H1 (cell line): ENCODE data around the gene RFX1. TPM values are rescaled to one million over a fixed set of nuclear protein-coding genes. Genes with fewer than 3 reads are reported as not detected.
A peak's percentile ranks its signal among the peaks of the same experiment; 100 is the strongest.

Experiments
- CHD2 ChIP-seq: IDR thresholded peaks from 2 replicates; pipeline ENCODE4 v1.6.1; 2012; ENCODE audit warnings: low read length, improper control_type of control experiment
- CTCF ChIP-seq, 3 experiments: IDR thresholded peaks; 1 replicate in 2 of 3; 2 replicates in 1 of 3; pipeline versions ENCODE4 v1.5.1 to v1.6.1; 2011; ENCODE audit warnings: low read length in 3 of 3, mild to moderate bottlenecking in 3 of 3, inconsistent platforms in 2 of 3, low read depth in 1 of 3, moderate library complexity in 1 of 3; ENCODE audit not compliant: insufficient read depth in 1 of 3; ENCODE audit errors: control extremely low read depth in 1 of 3
- GTF2F1 ChIP-seq: IDR thresholded peaks from 2 replicates; pipeline ENCODE4 v1.6.1; 2012; ENCODE audit warnings: low read depth, low read length, improper control_type of control experiment, borderline replicate concordance
- JUN ChIP-seq: IDR thresholded peaks from 2 replicates; pipeline ENCODE4 v1.6.1; 2011; ENCODE audit warnings: low read depth, mild to moderate bottlenecking, improper control_type of control experiment, low read length
- JUND ChIP-seq: IDR thresholded peaks from 2 replicates; pipeline ENCODE4 v1.6.1; 2011; ENCODE audit warnings: mild to moderate bottlenecking, improper control_type of control experiment, low read length
- KDM4A ChIP-seq: IDR thresholded peaks from one replicate; pipeline ENCODE4 v1.7.1; 2012; ENCODE audit warnings: low read depth, mild to moderate bottlenecking, moderate library complexity, low read length, inconsistent platforms; ENCODE audit not compliant: severe bottlenecking
- POLR2A ChIP-seq, 2 experiments: IDR thresholded peaks; 1 replicate in 1 of 2; 2 replicates in 1 of 2; pipeline ENCODE4 v1.6.1; 2011; ENCODE audit warnings: low read depth in 2 of 2, low read length in 2 of 2, mild to moderate bottlenecking in 2 of 2; ENCODE audit errors: control extremely low read depth in 1 of 2
- POLR2AphosphoS5 ChIP-seq: IDR thresholded peaks from 2 replicates; pipeline ENCODE4 v1.6.1; 2011; ENCODE audit warnings: low read depth, low read length
- RBBP5 ChIP-seq: IDR thresholded peaks from 2 replicates; pipeline ENCODE4 v1.7.1; 2012; ENCODE audit warnings: low read depth, mild to moderate bottlenecking, inconsistent platforms, low read length, moderate library complexity, borderline replicate concordance
- RNF2 ChIP-seq: fragments of 200-900, 300-1000 bp; sonication (generic); IDR thresholded peaks from 2 replicates; pipeline ENCODE4 v1.7.1; 2016; ENCODE audit warnings: borderline replicate concordance, low read depth, mild to moderate bottlenecking, antibody characterized with exemption, low read length; ENCODE audit not compliant: poor library complexity, severe bottlenecking; ENCODE audit errors: missing control alignments
- SAP30 ChIP-seq: fragments of 300-600 bp; sonication (generic); IDR thresholded peaks from 2 replicates; pipeline ENCODE4 v1.7.1; 2012; ENCODE audit warnings: low read length, moderate library complexity, mild to moderate bottlenecking, inconsistent platforms; ENCODE audit not compliant: insufficient read depth, insufficient replicate concordance
- SIN3A ChIP-seq, 2 experiments: IDR thresholded peaks in 1 of 2; conservative IDR thresholded peaks in 1 of 2; 2 replicates each; pipeline ENCODE4 v1.6.1; 2011 to 2012; ENCODE audit warnings: low read length in 2 of 2, improper control_type of control experiment in 1 of 2, low read depth in 1 of 2, mild to moderate bottlenecking in 1 of 2
- SIRT6 ChIP-seq: IDR thresholded peaks from one replicate; pipeline ENCODE4 v1.7.1; 2012; ENCODE audit warnings: low read length, inconsistent platforms
- polyA plus RNA-seq, 7 experiments: library from polyadenylated mRNA; depleted of rRNA in 3 of 7; stranded (reverse) in 5 of 7; unstranded in 2 of 7; fragments of >200 nt in 5 of 7; fragments of 200-250 nt in 2 of 7; gene quantifications; 1 replicate in 5 of 7; 2 replicates in 1 of 7; 4 replicates in 1 of 7; pipeline versions ENCODE4 v1.2.1 to v1.2.3, GENCODE V29; 2011 to 2013; ENCODE audit warnings: missing spikeins in 2 of 7, mixed read lengths in 2 of 7
- total RNA-seq: library from RNA; stranded (reverse); fragmentation: NEBNext Ultra II Directional; extraction: Animal tissue kit (Norgen Biotek cat#: 25700); gene quantifications from 2 replicates; pipeline ENCODE4 v1.2.1, GENCODE V29; 2021

The RFX1 gene
- total and polyA plus RNA-seq, 2 of the 8 experiments (the other 6 are each of a cell fraction or from before 2014, with no cell fraction given) = 4.9 to 17.0 TPM

GRCh38 chr19:13952931-13953531 is 53.1 kb downstream of the RFX1 start (continued):
- TF ChIP-seq POLR2AphosphoS5 (peak; percentile 54; the same call in 1 of the 2 replicates), SIN3A (conservative IDR thresholded peaks at IDR 0.05 in 1 of 2, IDR thresholded peaks at IDR 0.05 in 1 of 2; ENCODE audit: low read depth in 1 of 2, low read length in 2 of 2) (no peak; a peak in 1 of 4 replicates), CHD2 (no peak), JUND (no peak), RBBP5 (no peak), POLR2A (IDR thresholded peaks at IDR 0.05; ENCODE audit: control extremely low read depth in 1 of 2, low read depth in 2 of 2, low read length in 2 of 2) (peak in 1 of 2 experiments; percentile 61; a peak in 2 of 3 replicates), RNF2 (no peak), KDM4A (peak; percentile 10), SAP30 (no peak), SIRT6 (no peak), JUN (no peak), GTF2F1 (no peak), CTCF (IDR thresholded peaks at IDR 0.05; ENCODE audit: control extremely low read depth in 1 of 3, insufficient read depth in 1 of 3, low read depth in 1 of 3, low read length in 3 of 3) (peak in 1 of 3 experiments; percentile 11; a peak in 1 of 4 replicates)
- TF ChIP-seq, all 59 proteins: peak for 5
